ENCODE data around the gene PLXNB2.

DNA sequence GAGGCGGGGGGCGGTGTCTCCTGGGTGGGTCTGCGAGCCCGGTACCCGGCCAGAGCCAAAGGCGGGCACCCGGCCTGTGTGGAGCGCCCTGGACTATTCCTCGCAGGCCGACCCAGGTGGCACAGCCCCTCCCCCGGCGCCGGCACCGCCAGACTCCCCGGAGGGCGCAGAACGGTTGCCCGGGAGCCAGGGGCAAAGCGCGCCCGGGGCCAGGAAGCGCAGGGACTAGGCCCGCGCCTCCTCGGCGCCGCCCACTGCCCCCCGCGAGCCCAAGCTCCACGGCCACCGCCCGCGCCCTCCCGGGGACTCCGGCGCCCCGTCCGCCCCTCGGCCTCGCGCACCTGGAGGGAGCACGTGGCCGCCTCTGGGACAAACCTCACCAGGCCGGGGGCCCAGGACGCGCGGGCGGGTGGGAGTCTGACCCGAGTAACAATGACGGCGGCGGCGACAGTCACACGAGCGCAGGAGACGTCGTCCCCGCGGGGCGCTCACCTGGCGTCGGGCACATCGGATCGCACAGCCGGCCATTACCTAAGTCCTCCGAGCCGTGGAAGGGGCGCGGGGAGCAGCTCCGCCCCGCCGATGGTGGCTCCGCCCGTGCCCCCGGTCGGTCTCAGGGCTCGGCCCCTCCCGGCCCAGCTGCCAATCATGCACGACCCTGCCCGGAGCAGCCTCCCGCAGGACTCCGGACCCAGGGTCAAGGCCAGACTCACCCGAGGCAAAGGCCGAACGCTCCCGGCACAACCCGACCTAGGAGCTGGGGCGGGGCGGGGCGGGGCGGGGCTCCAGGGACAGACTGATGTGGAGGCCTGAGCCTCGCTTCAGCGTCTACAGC, 7.4 kb downstream of the PLXNB2 start:
- TF ChIP-seq CTCF (conservative IDR thresholded peaks at IDR 0.05 in 1 of 2, IDR thresholded peaks at IDR 0.05 in 1 of 2; ENCODE audit: low read depth in 1 of 2, low read length in 2 of 2) (no peak), EZH2 (IDR thresholded peaks at IDR 0.05; ENCODE audit: low read length, missing control alignments) (no peak)
